Measurements from ENCODE around the gene PSMB10.
"Not testable (repeated sequence)": the region's sequence is repeated elsewhere in the genome, so short reads cannot be mapped to it uniquely, and the experiment has no call there.

Gene PSMB10

GRCh38 chr16:67924140-67924906 lies 12.3 kb downstream of the PSMB10 start:
- no peak for DNase-seq

GRCh38 chr16:67923414-67924116 lies 13.1 kb downstream of the PSMB10 start:
- DNase-seq, result no peak

- no peak for DNase-seq
These were observed 13.9 kb downstream of the PSMB10 start for GRCh38 chr16:67922740-67923139.

GRCh38 chr16:67922221-67922620 lies 14.4 kb downstream of the PSMB10 start:
- DNase-seq, result no peak

GRCh38 chr16:67919622-67920221 lies 16.9 kb downstream of the PSMB10 start:
- no peak for DNase-seq

GRCh38 chr16:67917852-67918236 lies 18.8 kb downstream of the PSMB10 start:
- DNase-seq, result peak in 1 of 2 experiments; percentile 22

- DNase-seq, result no peak
These were observed 19.4 kb downstream of the PSMB10 start for GRCh38 chr16:67917140-67917851.

- no peak for DNase-seq
These were observed 20.6 kb downstream of the PSMB10 start for GRCh38 chr16:67915831-67916723.

- DNase-seq, result not testable (repeated sequence)
These were observed 21.2 kb downstream of the PSMB10 start for GRCh38 chr16:67915496-67915769.

- no peak for DNase-seq
These were observed 21.7 kb downstream of the PSMB10 start for GRCh38 chr16:67914758-67915495.

- DNase-seq, result no peak
These were observed 26.5 kb downstream of the PSMB10 start for GRCh38 chr16:67910158-67910557.

- DNase-seq, result no peak
These were observed 27.5 kb downstream of the PSMB10 start for GRCh38 chr16:67909056-67909742.

- DNase-seq, result no peak
These were observed 29.1 kb downstream of the PSMB10 start for GRCh38 chr16:67907397-67908180.

GRCh38 chr16:67902831-67903230 lies 33.8 kb downstream of the PSMB10 start:
- DNase-seq, result no peak

- DNase-seq, result no peak
These were observed 34.9 kb downstream of the PSMB10 start for GRCh38 chr16:67901734-67902133.

- no peak for DNase-seq
These were observed 39.4 kb downstream of the PSMB10 start for GRCh38 chr16:67897231-67897630.

GRCh38 chr16:67893743-67894399 lies 42.8 kb downstream of the PSMB10 start:
- peak in 1 of 2 experiments; percentile 9 for DNase-seq

- DNase-seq, result peak; percentile 94
These were observed 43.5 kb downstream of the PSMB10 start, which contains the start of gene PSKH1 for GRCh38 chr16:67892899-67893742. Gene PSKH1 (plus strand): TSS chr16:67893254. CDS start chr16:67908750, 15,496 bp downstream.

GRCh38 chr16:67892375-67892774 lies 44.3 kb downstream of the PSMB10 start:
- DNase-seq, result no peak

Measured in activated CD4-positive, alpha-beta T cell treated with anti-CD3 and anti-CD28 coated beads, Interleukin-2, amount 50 U/mL, for 4 hours (primary cell).